HEK293 (cell line): ENCODE results near the gene RNASEH1.

Experiments
- CTCF ChIA-PET: fragments of 350-600 bp; formaldehyde crosslinking; extraction: SDS; loops from one replicate; lab custom pipeline; 2021; ENCODE audit warnings: antibody characterized with exemption; lab: Yijun Ruan, JAX
- POLR2A ChIA-PET: fragments of 300-600 bp; formaldehyde crosslinking; extraction: SDS; loops from one replicate; lab custom pipeline; 2020; ENCODE audit warnings: antibody characterized with exemption, inconsistent platforms; lab: Yijun Ruan, JAX
- H3K27ac ChIP-seq: fragments of 200-500 bp; sonication (Bioruptor generic); 2 replicates; pipeline ENCODE4 v1.5.1; 2014; ENCODE audit warnings: low read depth, low read length, control low read depth, inconsistent platforms; ENCODE audit errors: extremely low read depth
- H3K36me3 ChIP-seq, 2 experiments: fragments of 200-500 bp in 1 of 2; sonication (Bioruptor generic) in 1 of 2; 1 replicate in 1 of 2; 2 replicates in 1 of 2; pipeline ENCODE4 v1.5.1; 2014 to 2017; ENCODE audit warnings: inconsistent platforms in 2 of 2, low read length in 2 of 2; ENCODE audit not compliant: control insufficient read depth in 2 of 2, insufficient read depth in 1 of 2
- H3K4me1 ChIP-seq: fragments of 200-500 bp; sonication (Bioruptor generic); 2 replicates; pipeline ENCODE4 v1.5.1; 2014; ENCODE audit warnings: mild to moderate bottlenecking, low read length, inconsistent platforms; ENCODE audit not compliant: control insufficient read depth, insufficient read depth
- H3K4me3 ChIP-seq: 2 replicates; pipeline ENCODE4 v1.5.1; 2011; ENCODE audit warnings: low read depth, mild to moderate bottlenecking, control low read depth, low read length, moderate library complexity
- H3K9me3 ChIP-seq: fragments of 200-500 bp; sonication (Bioruptor generic); 2 replicates; pipeline ENCODE4 v1.5.1; 2014; ENCODE audit warnings: low read depth, low read length, inconsistent platforms; ENCODE audit not compliant: control insufficient read depth, insufficient read depth
- BCL11B ChIP-seq: fragments of 450-650 bp; formaldehyde crosslinking; IDR thresholded peaks from 2 replicates; pipeline ENCODE4 v1.5.1; 2016; ENCODE audit warnings: low read depth, missing biosample characterization, missing genetic modification characterization
- EGR2 ChIP-seq: fragments of 450-650 bp; formaldehyde crosslinking; IDR thresholded peaks from 2 replicates; pipeline ENCODE4 v1.5.1; 2016; ENCODE audit warnings: low read depth, missing biosample characterization, missing genetic modification characterization
- KLF1 ChIP-seq: fragments of 450-650 bp; formaldehyde crosslinking; IDR thresholded peaks from 2 replicates; pipeline ENCODE4 v1.5.1; 2016; ENCODE audit warnings: missing biosample characterization, missing genetic modification characterization
- SCRT1 ChIP-seq: fragments of 450-650 bp; formaldehyde crosslinking; IDR thresholded peaks from 2 replicates; pipeline ENCODE4 v1.5.1; 2016; ENCODE audit warnings: missing biosample characterization, missing genetic modification characterization, borderline replicate concordance
- SETDB1 ChIP-seq: IDR thresholded peaks from one replicate; pipeline ENCODE4 v1.6.1; 2017; ENCODE audit warnings: mild to moderate bottlenecking, low read length, moderate library complexity, mixed read lengths; ENCODE audit not compliant: insufficient read length
- ZBTB20 ChIP-seq: fragments of 450-650 bp; formaldehyde crosslinking; IDR thresholded peaks from 2 replicates; pipeline ENCODE4 v1.5.1; 2016; ENCODE audit warnings: missing biosample characterization, missing genetic modification characterization
- ZNF2 ChIP-seq: fragments of 450-650 bp; formaldehyde crosslinking; IDR thresholded peaks from 2 replicates; pipeline ENCODE4 v1.5.1; 2016; ENCODE audit warnings: missing biosample characterization, missing genetic modification characterization
- ZNF426 ChIP-seq: fragments of 450-650 bp; formaldehyde crosslinking; IDR thresholded peaks from 2 replicates; pipeline ENCODE4 v1.5.1; 2017; ENCODE audit warnings: missing biosample characterization, missing genetic modification characterization, mild to moderate bottlenecking, inconsistent platforms, moderate library complexity
- ZNF449 ChIP-seq: fragments of 450-650 bp; formaldehyde crosslinking; IDR thresholded peaks from 2 replicates; pipeline ENCODE4 v1.5.1; 2017; ENCODE audit warnings: missing biosample characterization, mild to moderate bottlenecking, missing genetic modification characterization, moderate library complexity
- ZNF555 ChIP-seq: fragments of 450-650 bp; formaldehyde crosslinking; conservative IDR thresholded peaks from 2 replicates; pipeline ENCODE4 v1.5.1; 2017; ENCODE audit warnings: missing biosample characterization, mild to moderate bottlenecking, missing genetic modification characterization, inconsistent platforms
- ZNF658 ChIP-seq: fragments of 450-650 bp; formaldehyde crosslinking; IDR thresholded peaks from 2 replicates; pipeline ENCODE4; 2016; ENCODE audit warnings: missing biosample characterization, missing genetic modification characterization
- ZNF707 ChIP-seq: fragments of 450-650 bp; formaldehyde crosslinking; IDR thresholded peaks from 2 replicates; pipeline ENCODE4 v1.5.1; 2016; ENCODE audit warnings: missing biosample characterization, missing genetic modification characterization
- TF ChIP-seq, protein P1 (sequence below): fragments of 450-650 bp; formaldehyde crosslinking; IDR thresholded peaks from 2 replicates; pipeline ENCODE4 v1.5.1; 2016; ENCODE audit warnings: missing biosample characterization, missing genetic modification characterization
- TF ChIP-seq, protein P2 (sequence below): fragments of 450-650 bp; formaldehyde crosslinking; IDR thresholded peaks from 2 replicates; pipeline ENCODE4 v1.5.1; 2016; ENCODE audit warnings: missing biosample characterization, missing genetic modification characterization
- TF ChIP-seq, protein P3 (sequence below): fragments of 450-650 bp; IDR thresholded peaks from 2 replicates; pipeline ENCODE4 v1.5.1; 2018; ENCODE audit warnings: missing biosample characterization, missing genetic modification characterization
- TF ChIP-seq, protein P4 (sequence below): fragments of 450-650 bp; formaldehyde crosslinking; IDR thresholded peaks from 2 replicates; pipeline ENCODE4 v1.5.1; 2016; ENCODE audit warnings: missing biosample characterization, missing genetic modification characterization

RNASEH1 gene

GRCh38 chr2:3558205-3559014, at the start of gene RNASEH1 (continued):
- TF ChIP-seq, protein P1, sequence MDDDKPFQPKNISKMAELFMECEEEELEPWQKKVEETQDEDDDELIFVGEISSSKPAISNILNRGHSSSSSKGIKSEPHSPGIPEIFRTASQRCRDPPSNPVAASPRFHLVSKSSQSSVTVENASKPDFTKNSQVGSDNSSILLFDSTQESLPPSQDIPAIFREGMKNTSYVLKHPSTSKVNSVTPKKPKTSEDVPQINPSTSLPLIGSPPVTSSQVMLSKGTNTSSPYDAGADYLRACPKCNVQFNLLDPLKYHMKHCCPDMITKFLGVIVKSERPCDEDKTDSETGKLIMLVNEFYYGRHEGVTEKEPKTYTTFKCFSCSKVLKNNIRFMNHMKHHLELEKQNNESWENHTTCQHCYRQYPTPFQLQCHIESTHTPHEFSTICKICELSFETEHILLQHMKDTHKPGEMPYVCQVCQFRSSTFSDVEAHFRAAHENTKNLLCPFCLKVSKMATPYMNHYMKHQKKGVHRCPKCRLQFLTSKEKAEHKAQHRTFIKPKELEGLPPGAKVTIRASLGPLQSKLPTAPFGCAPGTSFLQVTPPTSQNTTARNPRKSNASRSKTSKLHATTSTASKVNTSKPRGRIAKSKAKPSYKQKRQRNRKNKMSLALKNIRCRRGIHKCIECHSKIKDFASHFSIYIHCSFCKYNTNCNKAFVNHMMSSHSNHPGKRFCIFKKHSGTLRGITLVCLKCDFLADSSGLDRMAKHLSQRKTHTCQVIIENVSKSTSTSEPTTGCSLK (tag by site-specific recombination) = no peak

DNA sequence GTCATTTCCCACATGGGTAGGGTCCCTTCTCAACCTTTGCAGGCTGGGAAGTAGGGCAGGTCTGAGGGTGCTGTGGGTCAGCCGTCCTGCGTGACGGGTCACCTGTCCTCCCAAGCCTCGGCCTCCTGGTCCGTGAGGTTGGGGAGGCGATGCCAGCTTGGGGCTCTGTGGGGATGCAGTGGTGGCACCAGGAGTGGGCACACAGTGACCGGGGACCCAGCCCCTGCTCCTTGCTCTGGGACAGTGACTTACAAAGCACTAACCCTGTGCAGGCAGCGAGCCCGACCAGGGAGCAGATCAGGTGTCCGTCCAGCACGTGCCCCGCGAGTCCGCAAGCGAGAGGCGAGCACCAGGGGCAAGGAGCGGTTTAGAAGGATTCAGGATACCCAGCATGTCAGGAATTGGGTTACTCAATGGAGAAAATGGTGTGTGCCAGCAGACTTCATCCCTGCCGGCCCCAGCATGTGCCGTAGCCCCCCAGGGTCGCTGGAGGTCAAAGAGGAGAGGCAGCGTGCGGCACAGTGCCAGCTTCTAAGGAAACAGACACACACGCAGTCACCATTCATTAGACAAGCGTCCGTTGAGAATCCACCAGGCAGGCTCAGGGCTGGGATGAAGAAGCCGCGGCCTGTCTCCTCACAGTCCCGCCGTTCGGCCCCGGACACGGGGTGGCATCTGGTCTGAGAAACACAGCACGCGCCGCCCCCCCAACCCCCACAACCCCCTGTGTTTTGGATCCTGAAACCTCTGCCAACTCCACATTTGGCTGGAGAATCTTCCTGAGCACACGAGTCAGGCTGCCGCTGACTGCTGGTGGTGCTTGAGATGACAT, 48.5 kb upstream of the RNASEH1 start:
- Histone ChIP-seq H3K36me3 (no peaks in the 10 kb centered on the region), H3K4me3 (no peak overlapping the region), H3K9me3 (no peaks in the 10 kb centered on the region), H3K27ac (no peak overlapping the region), H3K4me1 (no peaks in the 10 kb centered on the region)
- ChIA-PET CTCF (no interaction called here), POLR2A (no interaction called here)
- TF ChIP-seq ZNF707 (tag by site-specific recombination) (no peak), ZNF449 (tag by site-specific recombination) (no peak), ZBTB20 (tag by site-specific recombination) (no peak), SCRT1 (tag by site-specific recombination) (no peak), BCL11B (tag by site-specific recombination) (no peak), ZNF555 (tag by site-specific recombination) (no peak), EGR2 (tag by site-specific recombination) (no peak), ZNF426 (tag by site-specific recombination) (no peak), SETDB1 (no peak), ZNF658 (tag by site-specific recombination) (no peak), ZNF2 (tag by site-specific recombination) (no peak), KLF1 (no peak)
- TF ChIP-seq, protein P2, sequence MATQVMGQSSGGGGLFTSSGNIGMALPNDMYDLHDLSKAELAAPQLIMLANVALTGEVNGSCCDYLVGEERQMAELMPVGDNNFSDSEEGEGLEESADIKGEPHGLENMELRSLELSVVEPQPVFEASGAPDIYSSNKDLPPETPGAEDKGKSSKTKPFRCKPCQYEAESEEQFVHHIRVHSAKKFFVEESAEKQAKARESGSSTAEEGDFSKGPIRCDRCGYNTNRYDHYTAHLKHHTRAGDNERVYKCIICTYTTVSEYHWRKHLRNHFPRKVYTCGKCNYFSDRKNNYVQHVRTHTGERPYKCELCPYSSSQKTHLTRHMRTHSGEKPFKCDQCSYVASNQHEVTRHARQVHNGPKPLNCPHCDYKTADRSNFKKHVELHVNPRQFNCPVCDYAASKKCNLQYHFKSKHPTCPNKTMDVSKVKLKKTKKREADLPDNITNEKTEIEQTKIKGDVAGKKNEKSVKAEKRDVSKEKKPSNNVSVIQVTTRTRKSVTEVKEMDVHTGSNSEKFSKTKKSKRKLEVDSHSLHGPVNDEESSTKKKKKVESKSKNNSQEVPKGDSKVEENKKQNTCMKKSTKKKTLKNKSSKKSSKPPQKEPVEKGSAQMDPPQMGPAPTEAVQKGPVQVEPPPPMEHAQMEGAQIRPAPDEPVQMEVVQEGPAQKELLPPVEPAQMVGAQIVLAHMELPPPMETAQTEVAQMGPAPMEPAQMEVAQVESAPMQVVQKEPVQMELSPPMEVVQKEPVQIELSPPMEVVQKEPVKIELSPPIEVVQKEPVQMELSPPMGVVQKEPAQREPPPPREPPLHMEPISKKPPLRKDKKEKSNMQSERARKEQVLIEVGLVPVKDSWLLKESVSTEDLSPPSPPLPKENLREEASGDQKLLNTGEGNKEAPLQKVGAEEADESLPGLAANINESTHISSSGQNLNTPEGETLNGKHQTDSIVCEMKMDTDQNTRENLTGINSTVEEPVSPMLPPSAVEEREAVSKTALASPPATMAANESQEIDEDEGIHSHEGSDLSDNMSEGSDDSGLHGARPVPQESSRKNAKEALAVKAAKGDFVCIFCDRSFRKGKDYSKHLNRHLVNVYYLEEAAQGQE = no peak
- TF ChIP-seq, protein P3, sequence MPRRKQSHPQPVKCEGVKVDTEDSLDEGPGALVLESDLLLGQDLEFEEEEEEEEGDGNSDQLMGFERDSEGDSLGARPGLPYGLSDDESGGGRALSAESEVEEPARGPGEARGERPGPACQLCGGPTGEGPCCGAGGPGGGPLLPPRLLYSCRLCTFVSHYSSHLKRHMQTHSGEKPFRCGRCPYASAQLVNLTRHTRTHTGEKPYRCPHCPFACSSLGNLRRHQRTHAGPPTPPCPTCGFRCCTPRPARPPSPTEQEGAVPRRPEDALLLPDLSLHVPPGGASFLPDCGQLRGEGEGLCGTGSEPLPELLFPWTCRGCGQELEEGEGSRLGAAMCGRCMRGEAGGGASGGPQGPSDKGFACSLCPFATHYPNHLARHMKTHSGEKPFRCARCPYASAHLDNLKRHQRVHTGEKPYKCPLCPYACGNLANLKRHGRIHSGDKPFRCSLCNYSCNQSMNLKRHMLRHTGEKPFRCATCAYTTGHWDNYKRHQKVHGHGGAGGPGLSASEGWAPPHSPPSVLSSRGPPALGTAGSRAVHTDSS = no peak
- TF ChIP-seq, protein P4, sequence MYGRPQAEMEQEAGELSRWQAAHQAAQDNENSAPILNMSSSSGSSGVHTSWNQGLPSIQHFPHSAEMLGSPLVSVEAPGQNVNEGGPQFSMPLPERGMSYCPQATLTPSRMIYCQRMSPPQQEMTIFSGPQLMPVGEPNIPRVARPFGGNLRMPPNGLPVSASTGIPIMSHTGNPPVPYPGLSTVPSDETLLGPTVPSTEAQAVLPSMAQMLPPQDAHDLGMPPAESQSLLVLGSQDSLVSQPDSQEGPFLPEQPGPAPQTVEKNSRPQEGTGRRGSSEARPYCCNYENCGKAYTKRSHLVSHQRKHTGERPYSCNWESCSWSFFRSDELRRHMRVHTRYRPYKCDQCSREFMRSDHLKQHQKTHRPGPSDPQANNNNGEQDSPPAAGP = no peak
